Keratinocyte (primary cell): ENCODE results near the gene TUBB2B. TPM values are rescaled to one million over a fixed set of nuclear protein-coding genes. Genes with fewer than 3 reads are reported as not detected.

Experiments used
- DNase-seq: peaks from one replicate; pipeline ENCODE4 v3.0.0-alpha.2; 2011; ENCODE audit warnings: low read depth, missing footprints, low spot score
- FAIRE-seq: peaks from 2 replicates; lab custom pipeline; 2011; peaks lifted over from hg19 to GRCh38; lab: Jason Lieb, UNC
- H2AFZ ChIP-seq: 2 replicates; pipeline ENCODE4 v1.6.0; 2012; ENCODE audit warnings: low read length, control low read depth, inconsistent platforms; ENCODE audit not compliant: control insufficient read depth
- H3K27ac ChIP-seq: 2 replicates; pipeline ENCODE4 v1.5.1; 2011; ENCODE audit warnings: low read length; ENCODE audit not compliant: control insufficient read depth, insufficient read depth
- H3K27me3 ChIP-seq: 3 replicates; pipeline ENCODE4 v1.6.0; 2011; ENCODE audit warnings: low read length; ENCODE audit not compliant: control insufficient read depth, insufficient read depth; ENCODE audit errors: extremely low read depth
- H3K36me3 ChIP-seq, 2 experiments: 2 replicates in 1 of 2; 3 replicates in 1 of 2; pipeline ENCODE4 v1.5.1; 2011; ENCODE audit warnings: low read length in 2 of 2, mild to moderate bottlenecking in 1 of 2; ENCODE audit not compliant: control insufficient read depth in 2 of 2, insufficient read depth in 2 of 2; ENCODE audit errors: extremely low read depth in 1 of 2
- H3K4me1 ChIP-seq: 3 replicates; pipeline ENCODE4 v1.5.1; 2011; ENCODE audit warnings: low read length; ENCODE audit not compliant: control insufficient read depth, insufficient read depth; ENCODE audit errors: extremely low read depth
- H3K4me2 ChIP-seq: 3 replicates; pipeline ENCODE4 v1.6.0; 2011; ENCODE audit warnings: low read depth, low read length; ENCODE audit not compliant: control insufficient read depth, insufficient read depth; ENCODE audit errors: extremely low read depth
- H3K4me3 ChIP-seq, 3 experiments: fragments of 200-600 bp in 1 of 3; sonication (generic) in 1 of 3; 2 replicates in 2 of 3; 3 replicates in 1 of 3; pipeline ENCODE4 v1.5.1; 2011 to 2016; ENCODE audit warnings: low read length in 3 of 3, mild to moderate bottlenecking in 3 of 3, control low read depth in 2 of 3, inconsistent platforms in 1 of 3, low read depth in 1 of 3, mixed read lengths in 1 of 3, mixed run types in 1 of 3, moderate library complexity in 1 of 3; ENCODE audit not compliant: control insufficient read depth in 2 of 3, insufficient read depth in 2 of 3; ENCODE audit errors: extremely low read depth in 1 of 3
- H3K79me2 ChIP-seq: 2 replicates; pipeline ENCODE4 v1.6.0; 2012; ENCODE audit warnings: low read length; ENCODE audit not compliant: control insufficient read depth, insufficient read depth
- H3K9ac ChIP-seq: 3 replicates; pipeline ENCODE4 v1.6.0; 2011; ENCODE audit warnings: low read length; ENCODE audit not compliant: control insufficient read depth, insufficient read depth; ENCODE audit errors: extremely low read depth
- H3K9me1 ChIP-seq: 3 replicates; pipeline ENCODE4 v1.6.0; 2011; ENCODE audit warnings: low read length; ENCODE audit not compliant: control insufficient read depth, insufficient read depth; ENCODE audit errors: extremely low read depth
- H3K9me3 ChIP-seq: 2 replicates; pipeline ENCODE4 v1.5.1; 2012; ENCODE audit warnings: low read depth, low read length; ENCODE audit not compliant: control insufficient read depth
- H4K20me1 ChIP-seq: 3 replicates; pipeline ENCODE4 v1.6.0; 2011; ENCODE audit warnings: low read length; ENCODE audit not compliant: control insufficient read depth, insufficient read depth; ENCODE audit errors: extremely low read depth
- EZH2 ChIP-seq: IDR thresholded peaks from one replicate; pipeline ENCODE4 v1.6.1; 2012; ENCODE audit warnings: inconsistent platforms, mild to moderate bottlenecking, low read length, moderate library complexity
- dilution Hi-C: fragments of 300-500 bp; cut with MboI; formaldehyde crosslinking; loops from one replicate; pipeline ENCODE4 v1.7.0; 2020; ENCODE audit warnings: low sequenced_read_pairs; ENCODE audit not compliant: extremely low pct_ligation_motif_present
- polyA plus RNA-seq, 5 experiments: library from polyadenylated mRNA; depleted of rRNA in 3 of 5; stranded (reverse) in 3 of 5; stranded (forward) in 1 of 5; unstranded in 1 of 5; fragments of >200 nt; gene quantifications; 1 replicate in 1 of 5; 2 replicates in 3 of 5; 3 replicates in 1 of 5; pipeline versions ENCODE4 v1.2.1 to v1.2.3, GENCODE V29; 2011 to 2012; ENCODE audit warnings: missing spikeins in 2 of 5, low read depth in 1 of 5, low replicate concordance in 1 of 5
- TF ChIP-seq, protein P1 (sequence below), 3 experiments: IDR thresholded peaks in 1 of 3; conservative IDR thresholded peaks in 1 of 3; optimal IDR thresholded peaks in 1 of 3; 2 replicates in 2 of 3; 3 replicates in 1 of 3; pipeline versions ENCODE3 to v1.5.1; 2011; ENCODE audit warnings: low read length in 3 of 3, mild to moderate bottlenecking in 3 of 3, moderate library complexity in 2 of 3, control low read depth in 1 of 3, inconsistent platforms in 1 of 3; ENCODE audit not compliant: insufficient read depth in 2 of 3; ENCODE audit errors: extremely low read depth in 1 of 3

The TUBB2B gene
- polyA plus RNA-seq, 1 donor (not counting 4 experiments of a cell fraction or from before 2014, with no cell fraction given): not detected

DNA sequence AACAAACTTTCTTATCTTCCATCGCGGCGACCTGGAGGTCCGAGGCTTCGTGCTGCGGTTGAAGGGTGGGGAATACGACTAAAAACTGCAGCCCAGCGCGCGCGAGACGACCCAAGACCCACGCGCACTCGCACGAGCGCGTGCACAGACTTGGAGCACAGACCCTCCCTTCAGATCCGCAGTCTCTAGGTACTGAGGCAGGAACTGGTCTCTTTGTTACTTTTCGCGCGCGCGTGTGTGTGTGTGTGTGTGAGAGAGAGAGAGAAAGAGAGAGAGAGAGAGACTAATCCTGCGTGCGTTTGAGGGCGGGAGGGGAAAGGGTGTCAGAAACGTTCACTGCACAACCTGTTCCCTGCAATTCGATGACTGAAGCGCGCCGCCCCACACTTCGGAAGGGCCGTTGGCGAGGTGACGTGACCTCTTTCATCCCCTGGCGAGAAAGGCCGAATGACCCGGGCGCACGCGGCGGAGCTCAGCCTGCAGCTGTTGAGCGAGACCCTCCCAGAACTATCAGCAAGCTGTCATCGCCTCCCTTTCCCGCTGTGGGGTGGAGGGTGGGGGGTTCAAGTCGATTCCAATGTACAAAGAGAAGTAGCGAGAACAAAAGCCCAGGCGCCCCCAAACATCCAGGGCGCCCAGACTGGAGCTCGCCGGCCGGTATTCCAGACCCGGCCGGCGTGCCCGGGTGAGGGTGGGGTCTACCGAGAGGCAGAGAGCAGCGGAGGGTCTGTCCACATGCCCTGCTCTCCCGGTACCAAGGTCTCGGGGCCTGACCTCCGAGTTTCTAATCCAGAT, 1.5 kb upstream of the TUBB2B start:
- Histone ChIP-seq H3K9me3 (no peaks in the 10 kb centered on the region), H3K9me1 (no peaks in the 10 kb centered on the region), H2AFZ (no peak overlapping the region), H3K27ac (no peak overlapping the region), H3K27me3 (peaks cover 82% of the 10 kb centered on the region), H3K4me3 (no peak overlapping the region), H3K79me2 (no peaks in the 10 kb centered on the region), H4K20me1 (no peaks in the 10 kb centered on the region), H3K36me3 (no peaks in the 10 kb centered on the region), H3K9ac (no peak overlapping the region), H3K4me2 (no peak overlapping the region), H3K4me1 (peaks cover 18% of the 10 kb centered on the region)
- dilution Hi-C loops: no loop called here
- no peak for DNase-seq
- TF ChIP-seq EZH2: peak; percentile 97
- TF ChIP-seq, protein P1, sequence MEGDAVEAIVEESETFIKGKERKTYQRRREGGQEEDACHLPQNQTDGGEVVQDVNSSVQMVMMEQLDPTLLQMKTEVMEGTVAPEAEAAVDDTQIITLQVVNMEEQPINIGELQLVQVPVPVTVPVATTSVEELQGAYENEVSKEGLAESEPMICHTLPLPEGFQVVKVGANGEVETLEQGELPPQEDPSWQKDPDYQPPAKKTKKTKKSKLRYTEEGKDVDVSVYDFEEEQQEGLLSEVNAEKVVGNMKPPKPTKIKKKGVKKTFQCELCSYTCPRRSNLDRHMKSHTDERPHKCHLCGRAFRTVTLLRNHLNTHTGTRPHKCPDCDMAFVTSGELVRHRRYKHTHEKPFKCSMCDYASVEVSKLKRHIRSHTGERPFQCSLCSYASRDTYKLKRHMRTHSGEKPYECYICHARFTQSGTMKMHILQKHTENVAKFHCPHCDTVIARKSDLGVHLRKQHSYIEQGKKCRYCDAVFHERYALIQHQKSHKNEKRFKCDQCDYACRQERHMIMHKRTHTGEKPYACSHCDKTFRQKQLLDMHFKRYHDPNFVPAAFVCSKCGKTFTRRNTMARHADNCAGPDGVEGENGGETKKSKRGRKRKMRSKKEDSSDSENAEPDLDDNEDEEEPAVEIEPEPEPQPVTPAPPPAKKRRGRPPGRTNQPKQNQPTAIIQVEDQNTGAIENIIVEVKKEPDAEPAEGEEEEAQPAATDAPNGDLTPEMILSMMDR (optimal IDR thresholded peaks at IDR 0.05 in 1 of 3, IDR thresholded peaks at IDR 0.05 in 1 of 3, conservative IDR thresholded peaks at IDR 0.05 in 1 of 3; ENCODE audit: extremely low read depth in 1 of 3, insufficient read depth in 2 of 3, low read length in 3 of 3): no peak
- FAIRE-seq: no peak

DNA sequence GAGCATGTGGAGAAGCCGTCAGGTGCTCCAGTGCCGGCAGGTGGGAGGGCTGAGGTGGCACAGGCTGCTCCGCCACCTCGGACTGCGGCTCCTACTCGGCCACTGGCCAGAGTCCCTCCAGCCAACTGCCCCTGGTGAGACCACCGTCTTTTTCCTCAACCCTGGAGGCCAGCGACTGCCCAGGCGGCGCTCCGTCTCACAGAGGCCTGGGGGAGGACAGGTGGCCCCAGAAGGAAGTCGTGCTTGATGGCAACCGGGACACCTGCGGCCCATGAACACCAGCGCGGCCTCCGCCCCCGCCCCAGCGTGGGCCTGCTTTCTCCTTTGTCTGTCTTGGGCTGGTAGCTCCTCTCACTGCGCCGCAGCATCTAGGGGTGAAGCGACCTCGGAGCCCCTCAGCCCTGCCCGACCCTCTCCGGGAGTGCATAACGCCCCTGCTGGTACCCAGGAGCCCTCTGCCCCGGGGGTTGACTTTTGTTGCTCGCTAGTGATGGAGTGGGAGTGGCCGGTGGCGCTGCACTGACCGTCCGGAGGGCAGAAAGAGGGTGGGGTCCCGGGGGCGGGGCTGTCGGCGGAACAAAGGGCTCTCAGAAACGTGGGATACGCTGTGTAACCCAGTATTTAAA, 706 bp upstream of the TUBB2B start:
- dilution Hi-C loops: no loop called here
- Histone ChIP-seq H2AFZ (no peak overlapping the region), H3K4me3 (no peak overlapping the region), H3K27me3 (peaks cover 80% of the 10 kb centered on the region), H3K27ac (no peak overlapping the region), H3K4me2 (no peak overlapping the region), H3K9me3 (no peaks in the 10 kb centered on the region), H3K4me1 (peaks cover 18% of the 10 kb centered on the region), H3K9ac (no peak overlapping the region), H3K79me2 (no peaks in the 10 kb centered on the region), H4K20me1 (no peaks in the 10 kb centered on the region), H3K36me3 (no peaks in the 10 kb centered on the region), H3K9me1 (no peaks in the 10 kb centered on the region)
- TF ChIP-seq EZH2: peak; percentile 86
- TF ChIP-seq, protein P1 (optimal IDR thresholded peaks at IDR 0.05 in 1 of 3, IDR thresholded peaks at IDR 0.05 in 1 of 3, conservative IDR thresholded peaks at IDR 0.05 in 1 of 3; ENCODE audit: extremely low read depth in 1 of 3, insufficient read depth in 2 of 3, low read length in 3 of 3): no peak
- FAIRE-seq (no peak), DNase-seq (no peak)
